ENCODE measurements around the gene NIT1. TPM values are rescaled to one million over a fixed set of nuclear protein-coding genes. Genes with fewer than 3 reads are reported as not detected.
A peak's percentile ranks its signal among the peaks of the same experiment; 100 is the strongest.

NIT1 gene
- total and polyA plus RNA-seq, 2 of the 13 experiments (the other 11 are each of a cell fraction or from before 2014, with no cell fraction given): 22.7 to 31.0 TPM

GRCh38 chr1:161073474-161074121 lies 44.3 kb upstream of the NIT1 start (continued):
- TF ChIP-seq TARDBP (CRISPR knock-in tag; IDR thresholded peaks at IDR 0.05): peak; percentile 11; the same call in 1 of the 2 replicates
- no peak for TF ChIP-seq IRF1 (CRISPR knock-in tag; IDR thresholded peaks at IDR 0.05; ENCODE audit: low read depth)
- TF ChIP-seq PAF1 (CRISPR knock-in tag; IDR thresholded peaks at IDR 0.05): no peak
- TF ChIP-seq SRSF1 (optimal IDR thresholded peaks at IDR 0.05; ENCODE audit: low read depth, low read length): peak; percentile 22
- TF ChIP-seq MYNN (CRISPR knock-in tag; IDR thresholded peaks at IDR 0.05; ENCODE audit: low read depth): no peak
- 0 out of 2 replicates have a peak, but pooled peaks have one; percentile 5 for TF ChIP-seq ZFP91 (CRISPR knock-in tag; IDR thresholded peaks at IDR 0.05; ENCODE audit: borderline replicate concordance)
- peak; percentile 62; the same call in 1 of the 2 replicates for TF ChIP-seq THAP7 (CRISPR knock-in tag; IDR thresholded peaks at IDR 0.05)
- no peak for TF ChIP-seq ZNF879 (CRISPR knock-in tag; IDR thresholded peaks at IDR 0.05)
- TF ChIP-seq MXD1 (CRISPR knock-in tag; IDR thresholded peaks at IDR 0.05): 0 out of 2 replicates have a peak, but pooled peaks have one; percentile 55
- TF ChIP-seq ZNF83 (CRISPR knock-in tag; IDR thresholded peaks at IDR 0.05; ENCODE audit: borderline replicate concordance): no peak
- no peak for TF ChIP-seq NFE2 (CRISPR knock-in tag; IDR thresholded peaks at IDR 0.05)
- TF ChIP-seq SRSF9 (IDR thresholded peaks at IDR 0.05; ENCODE audit: borderline replicate concordance, insufficient read depth, low read depth, low read length, poor library complexity, severe bottlenecking): no peak
- TF ChIP-seq KMT2B (CRISPR knock-in tag; IDR thresholded peaks at IDR 0.05): 0 out of 2 replicates have a peak, but pooled peaks have one; percentile 25
- 0 out of 2 replicates have a peak, but pooled peaks have one; percentile 22 for TF ChIP-seq KDM2A (CRISPR knock-in tag; IDR thresholded peaks at IDR 0.05; ENCODE audit: borderline replicate concordance, low read depth)
- no peak for TF ChIP-seq ZNF496 (CRISPR knock-in tag; IDR thresholded peaks at IDR 0.05; ENCODE audit: insufficient replicate concordance)
- no peak for TF ChIP-seq ZNF354B (CRISPR knock-in tag; IDR thresholded peaks at IDR 0.05)
- peak; percentile 75; the same call in 1 of the 2 replicates for TF ChIP-seq FOXC1 (CRISPR knock-in tag; IDR thresholded peaks at IDR 0.05; ENCODE audit: borderline replicate concordance)
- no peak for TF ChIP-seq KDM4B (CRISPR knock-in tag; IDR thresholded peaks at IDR 0.05)
- no peak for TF ChIP-seq ZBED4 (CRISPR knock-in tag; IDR thresholded peaks at IDR 0.05; ENCODE audit: borderline replicate concordance)
- TF ChIP-seq NFYB (CRISPR knock-in tag; IDR thresholded peaks at IDR 0.05): no peak
